Psoas muscle (tissue), 8 donors: ENCODE results near the gene RRP1. TPM values are rescaled to one million over a fixed set of nuclear protein-coding genes. Genes with fewer than 3 reads are reported as not detected.

ENCODE experiments used
- ATAC-seq, 4 donors: fragments of 200-7000 bp; cut with Tn5 transposase; one replicate each; pipeline ENCODE4 v1.9.1; 2020; ENCODE audit warnings: moderate library complexity in 3 of 4, mild to moderate bottlenecking in 2 of 4
- DNase-seq, 2 donors: peaks; one replicate each; pipeline ENCODE4 v3.0.0-alpha.2; 2020
- H3K27ac ChIP-seq: fragments of 200-600 bp; one replicate; pipeline ENCODE4 v1.8.0; 2022
- H3K27me3 ChIP-seq, 3 donors: fragments of 200-600 bp in 1 of 3; one replicate each; pipeline versions ENCODE4 v1.6.1 to v1.8.0; 2013 to 2022; ENCODE audit warnings: low read length in 2 of 3, mild to moderate bottlenecking in 2 of 3, moderate library complexity in 1 of 3; ENCODE audit not compliant: insufficient read depth in 3 of 3
- H3K36me3 ChIP-seq, 2 donors: fragments of 200-600 bp in 1 of 2; one replicate each; pipeline versions ENCODE4 v1.6.1 to v1.8.0; 2013 to 2022; ENCODE audit warnings: low read depth in 1 of 2, mild to moderate bottlenecking in 1 of 2, moderate library complexity in 1 of 2; ENCODE audit not compliant: insufficient read depth in 1 of 2
- H3K4me1 ChIP-seq: fragments of 200-600 bp; one replicate; pipeline ENCODE4 v1.8.0; 2022
- H3K4me3 ChIP-seq: fragments of 200-600 bp; one replicate; pipeline ENCODE4 v1.8.0; 2022; ENCODE audit warnings: mild to moderate bottlenecking
- H3K9me3 ChIP-seq: fragments of 200-600 bp; one replicate; pipeline ENCODE4 v1.8.0; 2022
- CTCF ChIP-seq: fragments of 200-600 bp; IDR thresholded peaks from one replicate; pipeline ENCODE4 v1.8.0; 2022; ENCODE audit warnings: antibody characterized with exemption
- WGBS, 3 donors: extraction: QIAGEN DNeasy Blood & Tissue Kit; methylation state at CpG; one replicate each; pipeline versions ENCODE4 v1.1.6 to v1.1.7; 2013; 5-methylcytosine and 5-hydroxymethylcytosine counted together
- intact Hi-C, 2 donors: fragments of 100-400 bp; cut with DNase I; formaldehyde crosslinking; loops; one replicate each; pipeline versions ENCODE4 v1.11.0 to v1.14.2; 2022
- polyA plus RNA-seq, 3 donors: library from polyadenylated mRNA; stranded (reverse); fragments of 200-250 nt; gene quantifications; one replicate each; pipeline ENCODE4 v1.2.3, GENCODE V29; 2013
- total RNA-seq, 4 donors: library from RNA; stranded (reverse); fragmentation: NEBNext Ultra II Directional in 2 of 4; extraction: Animal tissue kit (Norgen Biotek cat#: 25700) in 2 of 4; gene quantifications; one replicate each; pipeline versions ENCODE4 v1.2.1 to v1.2.4, GENCODE V29; 2021 to 2023
- donor health status: healthy with polysubstance abuse.
- donor health status: DM: no; HTN: no; CAD: no; lungs with moderate emphysema.
- donor health status: Bipolar disorder and iron deficiency.
- donor health status: healthy.
- donor health status: DM: yes; HTN: yes; CAD: no.
- donor health status: DM: no; HTN: no; CAD: no.
- donor health status: DM: no; HTN: no; CAD: no.
- donor health status: DM: yes; HTN: yes; CAD: no.

The RRP1 gene
- total and polyA plus RNA-seq, 7 donors = 9.5 to 29.7 (median 18.9) TPM

- no peak for TF ChIP-seq CTCF
- no peak overlapping the region for H3K4me3 ChIP-seq
- intact Hi-C loops = loop anchor here in 1 of 2 donors (5.0 kb wide), 1 partner anchor 38 kb away; no protein-coding TSS in a partner anchor
- no peaks in the 10 kb centered on the region for H3K36me3 ChIP-seq
- H3K27ac ChIP-seq = peak overlapping the region; percentile 16
- ATAC-seq = peak in 1 of 4 donors; percentile 34
- 64 to 82% (median 67%) methylated on average over 17 of the region's 17 CpGs for WGBS, 3 donors
- H3K27me3 ChIP-seq = no peaks in the 10 kb centered on the region
- H3K4me1 ChIP-seq = peaks cover 18% of the 10 kb centered on the region
- no peaks in the 10 kb centered on the region for H3K9me3 ChIP-seq
- DNase-seq = peak in 1 of 2 donors; percentile 15
These were observed 35.2 kb downstream of the RRP1 start for GRCh38 chr21:43824333-43825241.

- 83 to 86% (median 83%) methylated on average over 24 of the region's 24 CpGs for WGBS, 3 donors
- Histone ChIP-seq H3K27me3 (peaks cover 0 to under 1% (median 0%) of the 10 kb centered on the region in 3 donors), H3K9me3 (no peaks in the 10 kb centered on the region), H3K4me3 (no peak overlapping the region), H3K27ac (no peak overlapping the region), H3K4me1 (peaks cover 18% of the 10 kb centered on the region), H3K36me3 (no peaks in the 10 kb centered on the region)
- DNase-seq (peak in 1 of 2 donors; percentile 11), ATAC-seq (no peak)
- intact Hi-C loops = loop anchor here in 1 of 2 donors (5.0 kb wide), 1 partner anchor 37 kb away; no protein-coding TSS in a partner anchor
- no peak for TF ChIP-seq CTCF
These were observed 36.0 kb downstream of the RRP1 start for GRCh38 chr21:43825242-43825935.

- peak; percentile 26 for TF ChIP-seq CTCF
- Histone ChIP-seq H3K27me3 (peaks cover 0 to 3% (median 0%) of the 10 kb centered on the region in 3 donors), H3K9me3 (no peaks in the 10 kb centered on the region), H3K27ac (peak overlapping the region; percentile 67), H3K4me3 (peak overlapping the region; percentile 4), H3K4me1 (peaks cover 18% of the 10 kb centered on the region), H3K36me3 (no peaks in the 10 kb centered on the region)
- WGBS, 3 donors = 30 to 39% (median 31%) methylated on average over 31 of the region's 31 CpGs
- intact Hi-C loops = loop anchor here in 1 of 2 donors (5.0 kb wide), 1 partner anchor 36 kb away; no protein-coding TSS in a partner anchor
- peak; percentile 66 to 88 for DNase-seq
- peak; percentile 88 to 89 (median 88) for ATAC-seq
These were observed 36.7 kb downstream of the RRP1 start for GRCh38 chr21:43825936-43826622.

- ATAC-seq = no peak
- H3K4me3 ChIP-seq = peak overlapping the region; percentile 4
- no peaks in the 10 kb centered on the region for H3K36me3 ChIP-seq
- intact Hi-C loops = loop anchor here in 1 of 2 donors (5.0 kb wide), 1 partner anchor 36 kb away; no protein-coding TSS in a partner anchor
- no peak for DNase-seq
- 22 to 45% (median 33%) methylated on average over 7 to 8 of the region's 8 CpGs for WGBS, 3 donors
- peaks cover 0 to 3% (median 0%) of the 10 kb centered on the region in 3 donors for H3K27me3 ChIP-seq
- H3K27ac ChIP-seq = peak overlapping the region; percentile 67
- H3K4me1 ChIP-seq = peaks cover 18% of the 10 kb centered on the region
- no peak for TF ChIP-seq CTCF
- H3K9me3 ChIP-seq = no peaks in the 10 kb centered on the region
These were observed 37.2 kb downstream of the RRP1 start for GRCh38 chr21:43826623-43826974.
